Measurements from ENCODE around the gene VPS8.

The VPS8 gene

GRCh38 chr3:184795522-184796190, 16.3 kb upstream of the VPS8 start:
- TF ChIP-seq, protein P1, sequence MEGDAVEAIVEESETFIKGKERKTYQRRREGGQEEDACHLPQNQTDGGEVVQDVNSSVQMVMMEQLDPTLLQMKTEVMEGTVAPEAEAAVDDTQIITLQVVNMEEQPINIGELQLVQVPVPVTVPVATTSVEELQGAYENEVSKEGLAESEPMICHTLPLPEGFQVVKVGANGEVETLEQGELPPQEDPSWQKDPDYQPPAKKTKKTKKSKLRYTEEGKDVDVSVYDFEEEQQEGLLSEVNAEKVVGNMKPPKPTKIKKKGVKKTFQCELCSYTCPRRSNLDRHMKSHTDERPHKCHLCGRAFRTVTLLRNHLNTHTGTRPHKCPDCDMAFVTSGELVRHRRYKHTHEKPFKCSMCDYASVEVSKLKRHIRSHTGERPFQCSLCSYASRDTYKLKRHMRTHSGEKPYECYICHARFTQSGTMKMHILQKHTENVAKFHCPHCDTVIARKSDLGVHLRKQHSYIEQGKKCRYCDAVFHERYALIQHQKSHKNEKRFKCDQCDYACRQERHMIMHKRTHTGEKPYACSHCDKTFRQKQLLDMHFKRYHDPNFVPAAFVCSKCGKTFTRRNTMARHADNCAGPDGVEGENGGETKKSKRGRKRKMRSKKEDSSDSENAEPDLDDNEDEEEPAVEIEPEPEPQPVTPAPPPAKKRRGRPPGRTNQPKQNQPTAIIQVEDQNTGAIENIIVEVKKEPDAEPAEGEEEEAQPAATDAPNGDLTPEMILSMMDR (IDR thresholded peaks at IDR 0.05; ENCODE audit: low read depth, low read length, missing control alignments) = no peak
- no peak for DNase-seq (ENCODE audit: extremely low read depth, low read depth)
- no peak overlapping the region for H3K4me3 ChIP-seq (replicated peaks; ENCODE audit: low read depth, low read length)

DNA sequence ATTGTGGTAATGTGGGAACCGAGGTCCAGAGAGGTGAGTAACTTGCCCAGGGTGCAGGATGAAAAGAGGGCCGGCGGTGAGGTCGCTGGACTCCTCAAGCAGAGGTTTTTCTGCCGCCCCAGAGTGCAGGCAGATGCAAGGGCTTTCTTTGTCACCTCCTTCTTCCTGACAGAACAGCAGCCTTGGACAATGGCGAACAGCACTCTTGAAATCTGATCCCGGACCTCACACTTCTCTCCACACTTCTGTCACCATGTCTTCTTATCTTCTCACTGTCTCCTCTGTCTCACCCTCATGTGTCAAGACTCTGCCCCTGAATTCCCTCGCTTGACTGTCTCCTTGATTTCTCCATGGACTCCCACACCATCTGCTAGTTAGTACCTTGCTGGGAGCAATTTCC, 15.4 kb upstream of the VPS8 start:
- DNase-seq (ENCODE audit: extremely low read depth, low read depth) = no peak
- H3K4me3 ChIP-seq (replicated peaks; ENCODE audit: low read depth, low read length) = no peak overlapping the region
- TF ChIP-seq, protein P1 (IDR thresholded peaks at IDR 0.05; ENCODE audit: low read depth, low read length, missing control alignments) = no peak

- DNase-seq (ENCODE audit: extremely low read depth, low read depth) = no peak
- TF ChIP-seq, protein P1 (IDR thresholded peaks at IDR 0.05; ENCODE audit: low read depth, low read length, missing control alignments) = no peak
- H3K4me3 ChIP-seq (replicated peaks; ENCODE audit: low read depth, low read length) = no peak overlapping the region
Observed at GRCh38 chr3:184796954-184797353, 15.0 kb upstream of the VPS8 start.

- no peak overlapping the region for H3K4me3 ChIP-seq (replicated peaks; ENCODE audit: low read depth, low read length)
- TF ChIP-seq, protein P1 (IDR thresholded peaks at IDR 0.05; ENCODE audit: low read depth, low read length, missing control alignments) = no peak
- DNase-seq (ENCODE audit: extremely low read depth, low read depth) = no peak
Observed at GRCh38 chr3:184798120-184798519, 13.8 kb upstream of the VPS8 start.

DNA sequence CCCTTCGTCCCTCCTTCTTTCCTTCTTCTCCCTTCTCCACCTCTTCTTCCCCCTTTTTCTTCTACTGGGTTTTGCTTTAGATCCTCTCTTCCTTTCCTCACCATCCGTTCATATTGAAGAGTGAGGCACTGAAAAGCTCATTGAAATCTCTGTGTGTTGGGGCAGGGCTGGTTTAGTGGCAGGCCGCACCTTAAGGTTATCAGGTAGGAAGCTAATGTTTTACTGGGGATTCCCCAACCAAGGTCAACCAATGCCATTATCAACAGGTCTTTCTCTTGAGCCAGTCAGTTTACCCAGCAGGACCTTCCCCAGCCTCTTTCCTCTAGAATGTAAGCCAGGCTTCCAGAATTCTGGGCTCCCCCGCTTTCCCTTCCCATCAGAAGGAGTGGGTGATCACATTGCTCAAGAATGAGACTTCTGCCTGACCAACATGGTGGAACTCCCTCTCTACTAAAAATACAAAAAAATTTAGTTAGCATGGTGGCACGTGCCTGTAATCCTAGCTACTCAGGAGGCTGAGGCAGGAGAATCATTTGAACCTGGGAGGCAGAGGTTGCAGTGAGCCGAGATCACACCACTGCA, 11.5 kb upstream of the VPS8 start:
- TF ChIP-seq, protein P1 (IDR thresholded peaks at IDR 0.05; ENCODE audit: low read depth, low read length, missing control alignments) = no peak
- no peak overlapping the region for H3K4me3 ChIP-seq (replicated peaks; ENCODE audit: low read depth, low read length)

DNA sequence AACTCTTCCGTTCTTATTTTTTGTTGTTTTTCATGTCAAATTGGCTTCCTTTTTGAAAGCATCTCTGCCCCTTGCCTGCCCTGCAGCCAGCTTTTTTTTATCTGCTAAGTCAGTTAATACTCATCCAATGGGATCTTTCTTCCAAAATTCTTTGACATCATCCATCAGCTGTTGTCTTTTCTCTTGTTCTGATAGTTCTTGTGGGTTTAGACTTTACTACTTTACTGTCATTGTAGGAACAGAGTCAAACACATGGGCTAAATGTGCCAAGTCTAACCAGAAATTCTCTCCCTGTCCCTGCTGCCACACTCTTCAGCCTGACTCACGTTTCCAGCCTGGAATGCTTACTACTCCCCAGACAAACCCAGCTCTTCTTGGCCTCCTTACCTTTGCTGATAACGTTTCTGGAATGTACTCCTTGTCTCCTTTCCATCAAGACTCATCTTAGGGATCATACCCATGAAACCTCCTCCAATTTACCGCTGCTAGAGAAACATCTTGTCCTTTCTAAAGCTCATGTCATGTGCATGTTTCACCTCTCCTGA, 10.7 kb upstream of the VPS8 start:
- H3K4me3 ChIP-seq (replicated peaks; ENCODE audit: low read depth, low read length) = no peak overlapping the region
- TF ChIP-seq, protein P1 (IDR thresholded peaks at IDR 0.05; ENCODE audit: low read depth, low read length, missing control alignments) = no peak
- no peak for DNase-seq (ENCODE audit: extremely low read depth, low read depth)

More for the DNA sequence above, 11.5 kb upstream of the VPS8 start:
- no peak for DNase-seq (ENCODE audit: extremely low read depth, low read depth)
